Measurements from ENCODE around the gene KLHL9.

Gene KLHL9

GRCh38 chr9:21317956-21318923 lies 17.0 kb downstream of the KLHL9 start:
- Histone ChIP-seq H3K27ac (ENCODE audit: low read depth, low read length) (no peak overlapping the region), H3K9ac (ENCODE audit: low read length in 5 of 5) (no peak overlapping the region), H3K9me3 (ENCODE audit: control insufficient read depth in 5 of 5, low read length in 5 of 5) (no peaks in the 10 kb centered on the region), H3K36me3 (ENCODE audit: control insufficient read depth in 5 of 5, insufficient read depth in 5 of 5, low read length in 5 of 5) (peaks cover 8 to 22% (median 13%) of the 10 kb centered on the region in 5 donors), H3K4me1 (ENCODE audit: control insufficient read depth in 5 of 5, insufficient read depth in 5 of 5, low read length in 5 of 5) (peaks cover 3 to 10% (median 8%) of the 10 kb centered on the region in 5 donors), H3K27me3 (ENCODE audit: control insufficient read depth in 5 of 5, insufficient read depth in 4 of 5, low read length in 5 of 5) (no peaks in the 10 kb centered on the region), H3K4me3 (ENCODE audit: low read depth in 1 of 5, low read length in 5 of 5) (no peak overlapping the region)

- peaks cover 3 to 10% (median 8%) of the 10 kb centered on the region in 5 donors for H3K4me1 ChIP-seq (ENCODE audit: control insufficient read depth in 5 of 5, insufficient read depth in 5 of 5, low read length in 5 of 5)
- no peaks in the 10 kb centered on the region for H3K27me3 ChIP-seq (ENCODE audit: control insufficient read depth in 5 of 5, insufficient read depth in 4 of 5, low read length in 5 of 5)
- H3K4me3 ChIP-seq (ENCODE audit: low read depth in 1 of 5, low read length in 5 of 5), result no peak overlapping the region
- H3K9ac ChIP-seq (ENCODE audit: low read length in 5 of 5), result no peak overlapping the region
- no peak overlapping the region for H3K27ac ChIP-seq (ENCODE audit: low read depth, low read length)
- no peaks in the 10 kb centered on the region for H3K9me3 ChIP-seq (ENCODE audit: control insufficient read depth in 5 of 5, low read length in 5 of 5)
- H3K36me3 ChIP-seq (ENCODE audit: control insufficient read depth in 5 of 5, insufficient read depth in 5 of 5, low read length in 5 of 5), result peaks cover 2 to 8% (median 5%) of the 10 kb centered on the region in 5 donors
Measured at GRCh38 chr9:21316860-21317259, 18.3 kb downstream of the KLHL9 start.

GRCh38 chr9:21316032-21316842 lies 19.0 kb downstream of the KLHL9 start:
- peaks cover 3 to 10% (median 8%) of the 10 kb centered on the region in 5 donors for H3K4me1 ChIP-seq (ENCODE audit: control insufficient read depth in 5 of 5, insufficient read depth in 5 of 5, low read length in 5 of 5)
- peak overlapping the region in 1 of 5 donors; percentile 14 for H3K4me3 ChIP-seq (ENCODE audit: low read depth in 1 of 5, low read length in 5 of 5)
- no peaks in the 10 kb centered on the region for H3K27me3 ChIP-seq (ENCODE audit: control insufficient read depth in 5 of 5, insufficient read depth in 4 of 5, low read length in 5 of 5)
- peaks cover 0 to 3% (median 0%) of the 10 kb centered on the region in 5 donors for H3K36me3 ChIP-seq (ENCODE audit: control insufficient read depth in 5 of 5, insufficient read depth in 5 of 5, low read length in 5 of 5)
- H3K9me3 ChIP-seq (ENCODE audit: control insufficient read depth in 5 of 5, low read length in 5 of 5), result no peaks in the 10 kb centered on the region
- no peak overlapping the region for H3K9ac ChIP-seq (ENCODE audit: low read length in 5 of 5)
- no peak overlapping the region for H3K27ac ChIP-seq (ENCODE audit: low read depth, low read length)

GRCh38 chr9:21314152-21314551 lies 21.1 kb downstream of the KLHL9 start:
- Histone ChIP-seq H3K27ac (ENCODE audit: low read depth, low read length) (no peak overlapping the region), H3K36me3 (ENCODE audit: control insufficient read depth in 5 of 5, insufficient read depth in 5 of 5, low read length in 5 of 5) (no peaks in the 10 kb centered on the region), H3K9me3 (ENCODE audit: control insufficient read depth in 5 of 5, low read length in 5 of 5) (no peaks in the 10 kb centered on the region), H3K4me3 (ENCODE audit: low read depth in 1 of 5, low read length in 5 of 5) (no peak overlapping the region), H3K27me3 (ENCODE audit: control insufficient read depth in 5 of 5, insufficient read depth in 4 of 5, low read length in 5 of 5) (no peaks in the 10 kb centered on the region), H3K4me1 (ENCODE audit: control insufficient read depth in 5 of 5, insufficient read depth in 5 of 5, low read length in 5 of 5) (peaks cover 3 to 10% (median 8%) of the 10 kb centered on the region in 5 donors), H3K9ac (ENCODE audit: low read length in 5 of 5) (no peak overlapping the region)

- H3K27ac ChIP-seq (ENCODE audit: low read depth, low read length), result no peak overlapping the region
- no peak overlapping the region for H3K4me3 ChIP-seq (ENCODE audit: low read depth in 1 of 5, low read length in 5 of 5)
- H3K27me3 ChIP-seq (ENCODE audit: control insufficient read depth in 5 of 5, insufficient read depth in 4 of 5, low read length in 5 of 5), result no peaks in the 10 kb centered on the region
- peaks cover 3 to 10% (median 5%) of the 10 kb centered on the region in 5 donors for H3K4me1 ChIP-seq (ENCODE audit: control insufficient read depth in 5 of 5, insufficient read depth in 5 of 5, low read length in 5 of 5)
- no peak overlapping the region for H3K9ac ChIP-seq (ENCODE audit: low read length in 5 of 5)
- H3K36me3 ChIP-seq (ENCODE audit: control insufficient read depth in 5 of 5, insufficient read depth in 5 of 5, low read length in 5 of 5), result no peaks in the 10 kb centered on the region
- no peaks in the 10 kb centered on the region for H3K9me3 ChIP-seq (ENCODE audit: control insufficient read depth in 5 of 5, low read length in 5 of 5)
Measured at GRCh38 chr9:21311889-21312288, 23.3 kb downstream of the KLHL9 start.

- no peak within 1 kb of the TSS for H3K9ac ChIP-seq (ENCODE audit: low read length in 5 of 5)
- H3K36me3 ChIP-seq (ENCODE audit: control insufficient read depth in 5 of 5, insufficient read depth in 5 of 5, low read length in 5 of 5), result no peaks in the 10 kb centered on the region
- H3K4me1 ChIP-seq (ENCODE audit: control insufficient read depth in 5 of 5, insufficient read depth in 5 of 5, low read length in 5 of 5), result no peaks in the 10 kb centered on the region
- H3K27me3 ChIP-seq (ENCODE audit: control insufficient read depth in 5 of 5, insufficient read depth in 4 of 5, low read length in 5 of 5), result peaks cover 0 to 2% (median 0%) of the 10 kb centered on the region in 5 donors
- H3K9me3 ChIP-seq (ENCODE audit: control insufficient read depth in 5 of 5, low read length in 5 of 5), result no peaks in the 10 kb centered on the region
- H3K27ac ChIP-seq (ENCODE audit: low read depth, low read length), result no peak within 1 kb of the TSS
- H3K4me3 ChIP-seq (ENCODE audit: low read depth in 1 of 5, low read length in 5 of 5), result no peak within 1 kb of the TSS
Measured at GRCh38 chr9:21305213-21305612, 30.0 kb downstream of the KLHL9 start, which contains the start of gene IFNA5. TSS of gene IFNA5 (minus strand) at chr9:21305313. CDS start at chr9:21305256, 57 bp downstream.

GRCh38 chr9:21295992-21296391 lies 39.2 kb downstream of the KLHL9 start:
- Histone ChIP-seq H3K4me3 (ENCODE audit: low read depth in 1 of 5, low read length in 5 of 5) (no peak overlapping the region), H3K9me3 (ENCODE audit: control insufficient read depth in 5 of 5, low read length in 5 of 5) (no peaks in the 10 kb centered on the region), H3K27me3 (ENCODE audit: control insufficient read depth in 5 of 5, insufficient read depth in 4 of 5, low read length in 5 of 5) (no peaks in the 10 kb centered on the region), H3K9ac (ENCODE audit: low read length in 5 of 5) (no peak overlapping the region), H3K27ac (ENCODE audit: low read depth, low read length) (no peak overlapping the region), H3K4me1 (ENCODE audit: control insufficient read depth in 5 of 5, insufficient read depth in 5 of 5, low read length in 5 of 5) (peaks cover 0 to 4% (median 0%) of the 10 kb centered on the region in 5 donors), H3K36me3 (ENCODE audit: control insufficient read depth in 5 of 5, insufficient read depth in 5 of 5, low read length in 5 of 5) (no peaks in the 10 kb centered on the region)

GRCh38 chr9:21294904-21295538 lies 40.2 kb downstream of the KLHL9 start:
- no peak overlapping the region for H3K27ac ChIP-seq (ENCODE audit: low read depth, low read length)
- peaks cover 0 to 4% (median 0%) of the 10 kb centered on the region in 5 donors for H3K4me1 ChIP-seq (ENCODE audit: control insufficient read depth in 5 of 5, insufficient read depth in 5 of 5, low read length in 5 of 5)
- H3K36me3 ChIP-seq (ENCODE audit: control insufficient read depth in 5 of 5, insufficient read depth in 5 of 5, low read length in 5 of 5), result no peaks in the 10 kb centered on the region
- H3K9me3 ChIP-seq (ENCODE audit: control insufficient read depth in 5 of 5, low read length in 5 of 5), result no peaks in the 10 kb centered on the region
- no peaks in the 10 kb centered on the region for H3K27me3 ChIP-seq (ENCODE audit: control insufficient read depth in 5 of 5, insufficient read depth in 4 of 5, low read length in 5 of 5)
- H3K4me3 ChIP-seq (ENCODE audit: low read depth in 1 of 5, low read length in 5 of 5), result no peak overlapping the region
- H3K9ac ChIP-seq (ENCODE audit: low read length in 5 of 5), result no peak overlapping the region

GRCh38 chr9:21294364-21294774 lies 40.8 kb downstream of the KLHL9 start:
- no peak overlapping the region for H3K4me3 ChIP-seq (ENCODE audit: low read depth in 1 of 5, low read length in 5 of 5)
- H3K4me1 ChIP-seq (ENCODE audit: control insufficient read depth in 5 of 5, insufficient read depth in 5 of 5, low read length in 5 of 5), result peaks cover 0 to 4% (median 0%) of the 10 kb centered on the region in 5 donors
- no peaks in the 10 kb centered on the region for H3K9me3 ChIP-seq (ENCODE audit: control insufficient read depth in 5 of 5, low read length in 5 of 5)
- H3K27ac ChIP-seq (ENCODE audit: low read depth, low read length), result no peak overlapping the region
- no peaks in the 10 kb centered on the region for H3K36me3 ChIP-seq (ENCODE audit: control insufficient read depth in 5 of 5, insufficient read depth in 5 of 5, low read length in 5 of 5)
- no peaks in the 10 kb centered on the region for H3K27me3 ChIP-seq (ENCODE audit: control insufficient read depth in 5 of 5, insufficient read depth in 4 of 5, low read length in 5 of 5)
- no peak overlapping the region for H3K9ac ChIP-seq (ENCODE audit: low read length in 5 of 5)

Measured in subcutaneous abdominal adipose tissue (tissue), 5 donors.